Suppressor macrophage treated with lipopolysaccharide for 4 hours (primary cell): ENCODE data around the gene DHRSX.
"Not testable (repeated sequence)": the region's sequence is repeated elsewhere in the genome, so short reads cannot be mapped to it uniquely, and the experiment has no call there.

ENCODE experiments used
- DNase-seq: peaks from one replicate; pipeline ENCODE4 v3.0.0-alpha.2; 2020

The DHRSX gene

DNA sequence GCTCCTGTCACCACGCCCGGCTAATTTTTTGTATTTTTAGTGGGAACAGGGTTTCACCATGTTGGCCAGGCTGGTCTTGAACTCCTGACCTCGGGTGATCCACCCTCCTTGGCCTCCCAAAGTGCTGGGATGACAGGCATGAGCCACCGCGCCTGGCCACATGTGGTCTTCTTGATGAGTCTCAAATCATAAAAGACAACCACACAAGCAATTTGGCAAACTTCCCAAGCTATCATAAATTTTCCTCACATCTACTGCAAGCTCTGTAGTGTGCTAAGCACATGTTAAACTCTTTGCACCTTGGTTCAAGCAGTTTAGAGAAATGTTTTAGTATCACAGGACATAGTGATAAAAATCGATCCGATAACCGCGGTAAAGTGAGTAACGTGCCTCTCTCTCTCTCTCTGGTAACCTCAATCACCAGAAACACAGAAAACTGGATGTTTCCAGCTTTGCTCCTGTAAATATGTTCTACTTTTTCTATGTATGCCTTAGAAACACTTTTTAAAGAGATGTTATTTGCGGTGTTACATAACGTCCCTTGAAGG is 256.8 kb downstream of the DHRSX start:
- DNase-seq: no peak

GRCh38 chrX:2242980-2243379 is 257.8 kb downstream of the DHRSX start:
- no peak for DNase-seq

DNA sequence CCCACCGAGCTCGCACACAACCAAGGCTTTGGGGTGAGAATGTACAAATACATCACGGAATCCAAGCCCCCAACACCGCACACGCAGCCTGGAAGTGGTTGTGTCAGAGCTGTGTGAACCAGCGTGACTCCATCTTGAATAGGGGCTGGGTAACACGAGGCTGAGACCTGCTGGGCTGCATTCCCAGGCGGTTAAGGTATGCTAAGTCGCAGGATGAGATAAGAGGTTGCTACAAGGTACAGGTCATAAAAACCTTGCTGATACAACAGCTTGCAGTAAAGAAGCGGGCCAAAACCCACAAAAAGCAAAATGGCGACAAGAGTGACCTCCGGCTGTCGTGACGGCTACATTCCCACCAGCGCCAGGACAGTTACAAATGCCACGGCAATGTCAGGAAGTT is 258.4 kb downstream of the DHRSX start:
- DNase-seq: no peak

DNA sequence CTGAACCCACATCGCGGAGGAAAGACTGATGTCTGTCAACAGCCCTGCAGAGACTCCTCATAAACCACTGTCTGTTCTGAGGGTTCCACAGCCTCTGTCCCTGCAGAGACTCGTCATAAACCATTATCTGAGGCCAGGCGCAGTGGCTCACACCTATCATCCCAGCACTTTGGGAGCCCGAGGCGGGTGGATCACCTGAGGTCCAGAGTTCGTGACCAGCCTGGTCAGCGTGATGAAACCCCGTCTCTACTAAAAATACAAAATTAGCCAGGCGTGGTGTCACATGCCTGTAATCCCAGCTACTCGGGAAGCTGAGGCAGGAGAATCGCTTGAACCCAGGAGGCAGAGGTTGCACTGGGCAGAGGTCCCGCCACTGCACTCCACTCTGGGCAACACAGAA is 259.3 kb downstream of the DHRSX start:
- DNase-seq: not testable (repeated sequence)

DNA sequence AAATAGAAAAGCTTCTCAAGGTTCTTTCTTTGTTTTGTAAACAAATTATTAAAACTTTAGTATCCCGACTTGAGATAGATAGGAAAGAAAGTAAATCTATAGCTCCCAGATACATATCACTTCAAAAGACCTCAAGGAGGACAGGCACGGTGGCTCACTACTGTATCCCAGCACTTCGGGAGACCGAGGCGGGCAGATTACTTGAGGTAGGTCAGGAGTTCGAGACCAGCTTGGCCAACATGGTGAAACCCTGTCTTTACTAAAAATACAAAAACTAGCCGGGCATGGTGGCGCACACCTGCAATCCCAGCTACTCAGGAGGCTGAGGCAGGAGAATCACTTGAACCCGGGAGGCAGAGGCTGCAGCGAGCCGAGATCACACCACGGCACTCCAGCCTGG is 260.0 kb downstream of the DHRSX start:
- DNase-seq: not testable (repeated sequence)

DNA sequence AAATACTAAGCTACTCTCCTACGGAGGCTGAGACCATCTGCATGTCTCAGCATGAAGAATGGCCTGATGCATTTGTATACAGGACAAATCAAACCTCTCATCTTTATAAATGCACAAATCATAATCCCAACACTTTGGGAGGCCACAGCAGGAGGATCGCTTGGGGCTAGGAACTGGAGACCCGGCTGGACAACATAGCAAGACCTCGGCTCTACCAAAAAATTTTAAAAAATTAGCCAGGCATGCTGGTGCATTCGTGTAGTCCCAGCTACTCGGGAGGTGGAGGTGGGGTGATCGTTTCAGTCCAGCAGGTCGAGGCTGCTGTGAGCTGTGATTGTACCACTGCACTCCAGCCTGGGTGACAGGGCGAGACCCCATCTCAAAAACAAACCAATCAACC is 262.8 kb downstream of the DHRSX start:
- no peak for DNase-seq

DNA sequence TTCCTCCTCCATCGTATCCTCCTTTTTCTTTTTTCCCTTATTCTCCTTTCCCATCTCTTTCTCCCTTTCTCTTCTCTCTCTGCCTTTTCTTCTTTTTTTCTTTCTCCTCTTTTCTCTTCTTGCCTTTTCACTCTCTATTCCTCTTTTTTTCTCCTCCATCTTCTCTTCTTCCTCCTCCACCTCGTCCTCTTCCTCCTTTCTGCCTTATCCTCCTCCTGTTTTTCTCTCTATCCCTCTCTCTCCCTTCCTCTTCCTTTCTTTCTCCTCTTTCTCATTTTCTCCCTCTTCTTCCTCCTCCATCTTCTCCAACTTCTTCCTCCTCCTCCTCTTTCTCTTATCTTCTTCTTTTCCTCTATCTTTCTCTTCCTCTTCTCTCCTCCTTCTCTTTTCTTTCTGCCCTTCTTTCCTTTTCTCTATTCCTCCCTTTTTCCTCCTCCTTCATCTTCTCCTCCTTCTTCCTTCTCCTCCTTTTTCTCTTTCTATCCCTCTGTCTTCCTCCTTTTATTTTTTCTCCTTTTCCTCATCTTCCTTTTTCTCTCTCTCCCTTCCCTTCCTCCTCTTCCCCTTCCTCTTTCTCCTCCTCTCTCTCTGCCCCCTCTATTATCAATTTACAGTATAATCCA is 269.1 kb downstream of the DHRSX start:
- no peak for DNase-seq

DNA sequence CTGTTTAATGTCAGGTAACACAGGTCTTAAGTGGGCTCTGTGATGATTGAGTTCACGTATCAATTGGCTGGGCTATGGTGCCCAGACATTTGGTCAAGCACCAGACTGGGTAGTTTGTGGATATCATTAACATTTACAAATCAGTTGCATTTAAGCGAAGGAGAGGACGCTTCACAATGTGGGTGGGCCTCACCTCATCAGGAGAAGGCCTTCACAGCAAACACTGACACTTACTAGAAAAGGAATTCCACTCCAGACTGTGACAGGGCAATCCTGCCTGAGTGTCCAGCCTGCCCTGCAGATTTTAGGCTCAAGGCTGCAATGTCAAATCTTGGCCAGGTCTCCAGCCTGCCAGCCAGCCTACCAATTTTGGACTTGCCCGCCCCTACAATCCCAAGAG is 270.3 kb downstream of the DHRSX start:
- no peak for DNase-seq

DNA sequence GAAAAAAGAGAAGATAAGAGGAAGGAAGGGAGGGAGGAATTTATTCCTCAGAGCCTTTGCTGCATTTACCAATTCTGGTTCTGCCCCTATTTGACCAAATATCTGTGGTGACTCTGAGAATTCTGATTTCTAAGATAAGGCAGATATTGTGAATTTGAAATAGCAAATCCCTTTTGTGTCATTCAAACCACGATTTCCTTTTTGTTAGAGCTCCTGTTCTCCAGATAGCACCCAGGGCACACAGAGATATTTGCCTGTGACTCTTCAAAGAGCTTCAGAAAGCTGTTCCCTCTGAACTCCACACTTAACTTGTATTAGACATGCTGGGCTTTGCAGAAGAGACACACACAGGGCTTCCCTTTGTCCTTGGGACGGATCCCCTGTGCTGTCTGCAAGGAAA is 272.2 kb downstream of the DHRSX start:
- DNase-seq: no peak

- DNase-seq: no peak
These were observed 273.7 kb downstream of the DHRSX start for GRCh38 chrX:2226906-2227656.

GRCh38 chrX:2226182-2226581 is 274.6 kb downstream of the DHRSX start:
- no peak for DNase-seq

- no peak for DNase-seq
These were observed 276.1 kb downstream of the DHRSX start for GRCh38 chrX:2224597-2225235.

DNA sequence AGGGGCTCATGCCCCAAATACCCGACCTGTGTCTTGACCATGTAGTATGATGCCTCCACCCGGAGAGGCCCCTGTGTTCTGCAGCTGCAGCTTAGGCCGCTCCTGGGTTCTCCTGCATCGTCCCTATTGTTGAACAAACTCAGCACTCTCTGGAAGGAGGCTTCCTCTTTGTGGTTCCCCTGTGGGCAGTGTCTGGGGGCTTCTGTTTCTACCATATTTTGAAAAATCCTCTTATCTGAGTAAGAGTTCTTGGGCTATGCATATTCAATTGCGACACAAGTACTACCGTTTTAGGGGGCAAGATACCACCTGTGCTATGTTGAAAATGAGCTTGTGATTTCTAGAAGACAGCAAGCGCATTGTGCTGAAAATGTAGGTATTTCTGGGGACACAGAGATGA is 276.6 kb downstream of the DHRSX start:
- DNase-seq: no peak

DNA sequence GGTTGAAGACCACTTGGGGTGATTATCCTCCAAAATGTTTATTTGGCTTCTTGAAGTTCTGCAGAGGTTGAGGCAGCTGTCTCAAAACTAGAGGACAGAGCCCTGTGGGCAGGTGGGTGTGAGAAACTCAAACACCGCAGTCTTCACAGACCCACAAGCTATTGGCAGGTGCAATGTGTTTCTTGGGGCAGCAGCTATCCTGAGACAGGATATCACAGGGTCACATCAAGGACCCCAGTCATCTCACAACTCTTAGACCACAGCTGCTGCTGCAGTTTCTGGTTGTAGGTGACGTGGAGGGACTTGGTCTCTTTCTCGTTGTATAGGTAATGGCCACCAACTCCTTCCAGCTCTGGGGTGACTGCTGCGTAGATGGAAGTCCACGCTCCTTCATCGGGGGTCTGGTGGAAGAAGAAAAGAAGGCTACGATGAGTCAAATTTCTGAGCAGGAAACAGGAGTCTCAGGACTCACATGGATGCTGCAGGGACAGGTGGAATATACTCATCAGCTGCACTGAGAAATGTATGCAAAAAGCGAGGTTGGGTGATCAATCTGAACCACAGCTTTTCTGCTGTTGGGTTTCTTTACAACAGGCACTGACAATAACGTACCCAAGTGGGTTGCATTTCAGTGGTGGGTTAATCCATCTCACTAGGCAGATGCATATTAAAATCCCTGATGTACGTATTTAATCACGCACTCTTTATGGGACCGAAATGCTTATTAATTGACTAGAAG is 279.8 kb downstream of the DHRSX start:
- no peak for DNase-seq

GRCh38 chrX:2220296-2220695 is 280.5 kb downstream of the DHRSX start:
- no peak for DNase-seq

- not testable (repeated sequence) for DNase-seq
These were observed 286.5 kb downstream of the DHRSX start for GRCh38 chrX:2214138-2214823.

GRCh38 chrX:2211667-2212066 is 289.1 kb downstream of the DHRSX start:
- not testable (repeated sequence) for DNase-seq

- no peak for DNase-seq
These were observed 307.5 kb downstream of the DHRSX start for GRCh38 chrX:2193273-2193592.

DNA sequence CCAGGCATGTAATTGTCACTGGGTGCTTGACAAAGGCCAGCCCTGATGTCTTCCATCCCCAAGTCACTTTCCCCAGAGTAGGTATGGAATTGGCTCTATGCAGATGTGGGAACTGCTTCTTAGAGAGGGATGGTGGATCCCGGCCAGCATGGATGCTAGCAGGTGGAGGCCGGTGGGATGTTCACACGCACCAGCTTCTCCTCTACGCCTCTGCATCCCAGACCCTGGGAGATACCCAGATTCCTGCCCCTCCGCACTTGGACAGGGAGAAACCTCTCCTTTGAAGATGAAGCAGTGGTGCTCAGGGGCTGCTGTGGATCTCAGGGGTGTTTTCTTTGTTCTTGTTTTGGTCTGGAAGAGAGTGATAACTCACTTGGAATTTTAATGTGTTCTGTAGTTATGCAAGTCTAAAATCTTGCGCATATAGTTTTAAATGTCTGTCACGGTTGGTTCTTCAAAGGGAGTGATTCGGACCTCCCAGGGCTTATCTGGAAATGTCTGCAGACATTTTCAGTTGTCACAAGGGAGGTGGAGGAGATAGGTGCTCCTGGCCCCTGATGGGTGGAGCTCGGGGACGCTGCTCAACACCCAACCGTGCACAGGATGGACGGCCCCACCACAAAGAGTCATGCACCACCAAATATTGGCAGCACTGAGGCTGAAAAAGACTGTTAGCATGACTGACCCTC is 308.0 kb downstream of the DHRSX start:
- DNase-seq: no peak

DNA sequence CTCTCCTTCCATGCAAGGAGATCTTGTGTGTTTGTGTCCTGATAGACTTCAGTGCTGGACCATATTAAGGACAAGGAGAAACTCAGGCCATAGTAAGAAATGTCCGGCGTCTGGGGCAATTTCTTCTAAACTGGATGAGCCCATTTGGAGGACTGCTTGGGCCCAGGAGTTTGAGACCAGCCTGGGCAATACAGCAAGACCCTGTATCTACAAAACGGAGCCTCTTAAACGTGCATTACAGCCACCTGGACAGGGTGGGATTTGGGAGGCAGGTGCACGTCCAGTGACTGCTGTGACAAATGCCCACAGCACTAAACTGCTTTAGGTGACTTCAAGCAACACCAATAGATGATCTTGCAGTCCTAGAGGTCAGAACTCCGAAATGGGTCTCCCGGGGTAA is 311.9 kb downstream of the DHRSX start:
- DNase-seq: no peak

DNA sequence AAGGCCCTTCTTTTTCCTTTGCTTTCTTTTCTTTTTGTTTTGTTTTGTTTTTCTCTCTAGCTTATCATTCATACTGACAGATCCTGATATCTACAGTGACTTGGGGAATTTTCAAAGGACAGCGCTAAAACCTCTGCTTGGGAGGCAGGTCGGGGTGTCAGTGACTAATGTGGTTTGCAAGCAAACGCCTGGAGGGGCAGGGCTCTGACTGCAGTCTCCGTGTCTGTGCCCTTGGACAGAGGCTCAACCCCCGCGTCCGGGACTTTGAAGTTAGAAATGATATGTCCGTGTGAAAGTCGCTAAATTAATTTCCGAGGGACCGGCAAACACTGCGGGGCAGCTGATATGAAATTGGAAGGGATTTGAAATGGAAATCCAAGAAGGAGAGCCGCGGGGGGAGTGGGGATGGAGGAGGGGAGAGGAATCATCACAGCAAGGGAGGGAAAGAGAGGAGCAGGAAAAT is 312.4 kb downstream of the DHRSX start:
- no peak for DNase-seq
